Measurements from ENCODE around the gene RPS6KA3. TPM values are rescaled to one million over a fixed set of nuclear protein-coding genes. Genes with fewer than 3 reads are reported as not detected.

RPS6KA3 gene
- total RNA-seq, 4 donors from 2014 or later, result 35.9 to 53.6 (median 42.8) TPM

- no peak for TF ChIP-seq CTCF (IDR thresholded peaks at IDR 0.05; ENCODE audit: low read depth)
These were observed 122.2 kb downstream of the RPS6KA3 start for GRCh38 chrX:20144491-20144890.

GRCh38 chrX:20143561-20143960 is 123.1 kb downstream of the RPS6KA3 start:
- no peak for TF ChIP-seq CTCF (IDR thresholded peaks at IDR 0.05; ENCODE audit: low read depth)

- no peak for TF ChIP-seq CTCF (IDR thresholded peaks at IDR 0.05; ENCODE audit: low read depth)
These were observed 123.6 kb downstream of the RPS6KA3 start for GRCh38 chrX:20143111-20143510.

GRCh38 chrX:20141281-20142220 is 125.2 kb downstream of the RPS6KA3 start, which contains the start of gene EIF1AX:
EIF1AX (minus strand) TSS chrX:20141838; CDS start chrX:20141640, 198 bp downstream.
- TF ChIP-seq CTCF (IDR thresholded peaks at IDR 0.05; ENCODE audit: low read depth), result no peak

GRCh38 chrX:20140420-20140819 is 126.3 kb downstream of the RPS6KA3 start:
- TF ChIP-seq CTCF (IDR thresholded peaks at IDR 0.05; ENCODE audit: low read depth), result no peak

- TF ChIP-seq CTCF (IDR thresholded peaks at IDR 0.05; ENCODE audit: low read depth), result no peak
These were observed 126.7 kb downstream of the RPS6KA3 start for GRCh38 chrX:20139966-20140365.

GRCh38 chrX:20135944-20136343 is 130.8 kb downstream of the RPS6KA3 start:
- no peak for TF ChIP-seq CTCF (IDR thresholded peaks at IDR 0.05; ENCODE audit: low read depth)

Measured in subcutaneous adipose tissue (tissue), 4 donors.